GM19023 (cell line): Measurements from ENCODE around the gene CBLC.
"Not testable (repeated sequence)": the region's sequence is repeated elsewhere in the genome, so short reads cannot be mapped to it uniquely, and the experiment has no call there.

Experiments used
- ATAC-seq: cut with Tn5 transposase; IDR thresholded peaks from one replicate; pipeline ENCODE4 v1.9.1; 2021; ENCODE audit warnings: mild to moderate bottlenecking, moderate library complexity; ENCODE audit not compliant: unreplicated experiment

CBLC gene

GRCh38 chr19:44818466-44819031, 40.9 kb downstream of the CBLC start:
- ATAC-seq = no peak

- no peak for ATAC-seq
Observed at GRCh38 chr19:44819246-44819832, 41.6 kb downstream of the CBLC start.

- ATAC-seq = no peak
Observed at GRCh38 chr19:44820648-44821609, 43.2 kb downstream of the CBLC start.

GRCh38 chr19:44822177-44822576, 44.5 kb downstream of the CBLC start:
- no peak for ATAC-seq

GRCh38 chr19:44822670-44823372, 45.1 kb downstream of the CBLC start:
- no peak for ATAC-seq

DNA sequence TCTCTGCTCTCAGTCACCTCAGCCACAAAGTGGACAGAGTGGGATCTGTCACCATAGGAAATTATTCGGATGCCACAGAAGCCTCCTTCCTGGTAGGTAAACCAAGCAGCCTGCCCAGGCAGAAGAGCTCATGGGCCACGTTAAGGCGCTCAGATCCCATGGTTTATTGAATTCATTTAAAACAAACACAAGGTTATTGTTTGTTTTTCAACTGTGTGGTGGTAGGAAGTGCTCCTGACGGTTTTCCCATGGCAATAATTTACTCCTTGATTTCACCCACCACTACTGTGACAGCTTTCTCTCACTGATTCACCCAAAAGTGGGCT, 45.6 kb downstream of the CBLC start:
- no peak for ATAC-seq

GRCh38 chr19:44824761-44825160, 47.1 kb downstream of the CBLC start:
- ATAC-seq = no peak

- not testable (repeated sequence) for ATAC-seq
Observed at GRCh38 chr19:44832875-44833274, 55.2 kb downstream of the CBLC start.

DNA sequence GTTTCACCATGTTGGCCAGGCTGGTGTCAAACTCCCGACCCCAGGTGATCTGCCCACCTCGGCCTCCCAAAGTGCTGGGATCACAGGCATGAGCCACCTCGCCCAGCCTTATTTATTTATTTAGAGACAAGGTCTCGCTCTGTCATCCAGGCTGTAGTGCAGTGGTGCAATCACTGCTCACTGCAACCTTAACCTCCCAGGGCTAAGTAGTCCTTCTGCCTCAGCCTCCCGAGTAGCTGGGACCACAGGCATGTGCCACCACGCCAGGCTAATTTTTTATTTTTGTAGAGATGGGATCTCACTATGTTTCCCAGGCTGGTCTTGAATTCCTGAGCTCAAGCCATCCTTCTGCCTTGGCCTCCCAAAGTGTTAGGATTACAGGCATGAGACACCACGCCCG, 56.7 kb downstream of the CBLC start:
- ATAC-seq = not testable (repeated sequence)

- ATAC-seq = no peak
Observed at GRCh38 chr19:44839276-44839675, 61.6 kb downstream of the CBLC start.

DNA sequence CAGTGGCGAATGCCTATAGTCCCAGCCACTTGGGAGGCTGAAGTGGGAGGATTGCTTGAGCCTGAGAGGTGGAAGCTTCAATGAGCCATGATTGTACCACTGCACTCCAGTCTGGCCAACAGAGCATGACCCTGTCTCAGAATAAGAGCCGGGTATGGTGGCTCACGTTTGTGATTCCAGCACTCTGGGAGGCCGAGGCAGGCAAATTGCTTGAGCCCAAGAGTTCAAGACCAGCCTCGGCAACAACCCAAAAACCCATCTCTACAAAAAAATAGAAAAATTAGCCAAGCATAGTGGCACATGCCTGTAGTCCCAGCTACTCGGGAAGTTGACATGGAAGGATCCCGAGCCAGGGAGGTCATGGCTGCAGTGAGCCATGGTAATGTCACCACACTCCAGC, 63.1 kb downstream of the CBLC start:
- no peak for ATAC-seq

- no peak for ATAC-seq
Observed at GRCh38 chr19:44841231-44841630, 63.5 kb downstream of the CBLC start.

DNA sequence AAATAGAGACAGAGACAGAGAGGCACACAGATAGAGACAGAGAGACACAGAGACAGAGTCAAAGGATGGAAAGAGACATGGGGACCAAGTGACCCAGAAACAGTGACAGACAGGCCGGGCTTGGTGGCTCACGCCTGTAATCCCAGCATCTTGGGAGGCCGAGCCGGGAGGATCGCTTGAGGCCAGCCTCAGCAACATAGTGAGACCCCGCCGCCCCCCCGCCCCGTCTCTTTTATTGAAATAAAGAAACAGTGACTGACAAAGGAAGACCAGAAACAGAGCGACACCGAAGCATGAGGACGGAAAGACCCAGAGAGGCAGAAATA, 67.6 kb downstream of the CBLC start:
- ATAC-seq = no peak

DNA sequence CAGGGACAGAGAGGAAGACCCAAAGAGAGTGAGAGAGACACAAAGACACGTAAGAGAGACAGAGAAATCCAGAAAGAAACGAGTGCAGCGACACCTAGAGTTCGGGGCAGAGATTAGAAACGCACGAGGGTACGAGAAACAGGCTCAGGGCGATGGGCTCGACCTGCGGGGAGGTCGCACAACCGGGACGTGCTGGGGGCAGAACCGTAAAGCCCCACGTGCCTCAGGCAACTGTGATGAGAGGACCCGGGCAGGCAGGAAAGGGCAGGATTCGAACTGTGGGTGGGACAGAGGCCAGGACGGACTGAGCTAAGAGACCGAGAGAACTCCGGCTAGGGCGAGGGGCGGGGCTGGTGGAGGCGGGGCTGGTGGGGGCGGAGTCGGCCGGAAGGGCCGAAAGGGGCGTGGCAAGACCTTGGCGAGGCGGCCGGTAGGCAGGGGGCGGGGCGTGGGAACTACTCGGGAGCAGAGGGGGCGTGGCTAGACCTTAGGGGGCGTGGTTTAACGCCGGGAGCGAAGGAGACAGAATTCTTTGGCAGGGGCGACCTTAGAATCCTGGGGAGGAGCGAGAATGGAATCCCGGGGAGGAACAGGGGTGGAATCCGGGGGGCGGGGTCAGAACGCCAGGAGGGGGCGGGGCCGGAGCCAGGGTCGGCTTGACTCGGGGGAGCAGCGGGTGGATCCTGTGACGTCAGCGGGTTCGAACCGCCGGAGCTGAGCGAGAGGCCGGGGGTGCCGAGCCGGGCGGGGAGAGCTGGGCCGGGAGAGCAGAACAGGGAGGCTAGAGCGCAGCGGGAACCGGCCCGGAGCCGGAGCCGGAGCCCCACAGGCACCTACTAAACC, 68.1 kb downstream of the CBLC start, which contains the start of gene NECTIN2:
TSS of gene NECTIN2 (plus strand) at position 686 of the 843 bp plus-strand sequence. CDS start 229 bp downstream, outside the sequence.
- ATAC-seq = no peak

- no peak for ATAC-seq
Observed at GRCh38 chr19:44846455-44847143, 68.9 kb downstream of the CBLC start.

DNA sequence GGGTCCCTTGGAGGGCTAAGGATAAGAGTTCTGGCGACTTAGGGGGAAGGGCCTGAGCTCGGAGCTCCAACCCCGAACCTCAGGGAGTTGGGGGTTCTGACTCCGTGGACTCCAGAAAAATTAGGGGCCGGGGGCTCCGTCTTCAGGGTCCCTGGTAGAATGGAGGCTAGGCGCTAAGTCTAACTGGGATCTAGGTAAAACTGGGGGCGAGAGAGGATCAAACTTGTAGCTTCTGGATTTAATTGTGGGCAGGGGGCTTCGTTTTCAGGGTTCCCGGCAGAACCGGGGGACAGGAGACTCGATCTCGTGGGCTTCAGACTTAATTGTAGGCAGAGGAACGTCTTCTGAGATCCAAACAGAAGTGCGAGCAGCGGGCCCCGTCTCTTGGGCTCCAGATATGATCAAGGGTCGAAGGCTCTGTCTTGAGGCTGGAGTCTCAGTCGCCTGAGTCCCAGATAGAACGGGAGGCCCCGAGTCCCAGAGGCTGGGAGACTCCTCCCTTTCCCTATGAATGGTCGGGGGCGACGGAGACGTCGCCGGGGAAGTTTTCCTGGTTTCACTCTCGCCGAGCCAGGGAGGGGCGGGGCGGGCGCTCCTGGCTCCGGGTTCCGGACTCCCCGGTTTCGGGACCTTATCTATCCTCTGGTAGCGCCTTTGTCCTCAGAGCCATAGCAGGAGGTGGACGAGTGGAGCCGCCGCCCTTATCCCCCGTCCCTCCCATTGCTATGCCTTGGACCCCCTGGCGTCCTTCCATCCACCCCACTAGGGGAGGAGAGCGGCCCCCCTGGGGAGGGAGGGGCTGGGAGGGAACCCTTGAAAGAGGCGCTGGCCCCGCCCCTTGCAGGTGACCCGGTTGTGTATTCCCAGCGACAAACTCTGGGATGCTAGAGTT, 69.7 kb downstream of the CBLC start:
- no peak for ATAC-seq

DNA sequence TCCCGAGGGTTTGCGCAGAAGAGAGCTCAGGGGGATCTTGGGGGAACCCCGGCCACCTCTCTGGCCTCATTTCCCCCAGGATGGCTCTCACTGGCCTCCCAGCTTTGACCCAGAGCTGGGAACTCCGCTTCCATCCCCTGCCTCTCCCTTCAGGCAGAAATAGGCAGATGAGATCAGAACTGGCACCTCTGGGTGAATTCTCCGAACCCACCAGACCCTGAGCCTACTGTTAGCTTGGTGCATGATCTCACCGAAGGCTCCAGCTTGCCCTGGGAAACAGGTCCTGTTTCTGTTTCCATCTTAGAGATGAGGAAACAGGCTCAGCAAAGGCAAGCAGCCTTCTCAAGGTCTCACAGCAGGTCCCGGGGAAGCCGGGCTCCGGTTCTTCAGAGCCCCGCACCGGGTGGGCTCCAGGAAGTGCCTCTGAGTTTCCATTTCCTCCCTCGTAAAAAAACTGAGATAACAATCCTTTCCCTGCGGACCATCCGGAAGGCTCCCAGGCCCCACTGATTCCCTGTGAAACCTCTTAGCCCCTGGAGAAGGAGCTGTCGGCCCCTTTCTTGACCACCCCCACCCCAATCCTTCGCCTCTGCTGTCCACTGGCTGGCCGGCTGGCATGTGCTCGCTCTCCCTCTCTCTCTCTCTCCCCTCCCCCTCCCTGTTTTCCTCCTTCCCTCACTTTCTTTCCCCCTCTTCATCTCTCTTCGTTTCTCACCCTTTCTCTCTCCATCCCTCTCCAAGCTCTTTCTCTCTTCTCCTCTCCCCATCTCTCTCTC, 70.5 kb downstream of the CBLC start:
- no peak for ATAC-seq

GRCh38 chr19:44848812-44849447, 71.2 kb downstream of the CBLC start:
- no peak for ATAC-seq
